NCI-H1417 treated with DMSO at 0.1 percent for 48 hours (cell line): ENCODE measurements around the gene CD14.
"Not testable (repeated sequence)": the region's sequence is repeated elsewhere in the genome, so short reads cannot be mapped to it uniquely, and the experiment has no call there.

Source experiments
- DNase-seq: peaks from one replicate; lab custom pipeline; 2025; lab: John Stamatoyannopoulos, UW

The CD14 gene

GRCh38 chr5:140633021-140633471 lies at the start of gene CD14:
CD14 (minus strand) TSS chr5:140633175; CDS start chr5:140633071, 104 bp downstream.
- DNase-seq, result no peak

- no peak for DNase-seq
Observed at GRCh38 chr5:140678993-140679392, 46.0 kb upstream of the CD14 start.

GRCh38 chr5:140677947-140678346 lies 45.0 kb upstream of the CD14 start:
- DNase-seq, result no peak

GRCh38 chr5:140674629-140675028 lies 41.7 kb upstream of the CD14 start:
- DNase-seq, result no peak

GRCh38 chr5:140674211-140674610 lies 41.2 kb upstream of the CD14 start:
- no peak for DNase-seq

GRCh38 chr5:140673187-140673976 lies 40.4 kb upstream of the CD14 start, which contains the start of gene DND1:
DND1 (minus strand) TSS chr5:140673576; CDS start chr5:140673542, 34 bp downstream.
- DNase-seq, result no peak

- DNase-seq, result no peak
Observed at GRCh38 chr5:140672455-140673186, 39.6 kb upstream of the CD14 start.

- DNase-seq, result no peak
Observed at GRCh38 chr5:140671472-140672125, 38.6 kb upstream of the CD14 start.

- not testable (repeated sequence) for DNase-seq
Observed at GRCh38 chr5:140671035-140671434, 38.1 kb upstream of the CD14 start.

GRCh38 chr5:140664359-140665119 lies 31.6 kb upstream of the CD14 start, which contains the start of gene WDR55:
WDR55 (plus strand) TSS chr5:140664904; CDS start chr5:140664913, 9 bp downstream.
- DNase-seq, result no peak

GRCh38 chr5:140664030-140664358 lies 31.0 kb upstream of the CD14 start:
- DNase-seq, result no peak

- DNase-seq, result not testable (repeated sequence)
Observed at GRCh38 chr5:140660371-140660770, 27.4 kb upstream of the CD14 start.

- no peak for DNase-seq
Observed at GRCh38 chr5:140658870-140659269, 25.9 kb upstream of the CD14 start.

GRCh38 chr5:140647042-140647419 lies 14.1 kb upstream of the CD14 start:
- no peak for DNase-seq

GRCh38 chr5:140642718-140643117 lies 9.7 kb upstream of the CD14 start:
- DNase-seq, result no peak

GRCh38 chr5:140641716-140642115 lies 8.7 kb upstream of the CD14 start:
- no peak for DNase-seq

- DNase-seq, result peak; percentile 43
Observed at GRCh38 chr5:140639148-140639981, 6.4 kb upstream of the CD14 start, which contains the start of gene TMCO6. TMCO6 (plus strand) TSS chr5:140639451; CDS start chr5:140639528, 77 bp downstream.

GRCh38 chr5:140638898-140639147 lies 5.8 kb upstream of the CD14 start:
- not testable (repeated sequence) for DNase-seq

GRCh38 chr5:140637371-140638100 lies 4.6 kb upstream of the CD14 start:
- DNase-seq, result no peak
